ENCODE results near the gene NDC80.
A peak's percentile ranks its signal among the peaks of the same experiment; 100 is the strongest.

NDC80 gene

GRCh38 chr18:2536493-2536892 lies 34.9 kb upstream of the NDC80 start:
- DNase-seq (ENCODE audit: low spot score): no peak
- TF ChIP-seq CTCF (IDR thresholded peaks at IDR 0.05; ENCODE audit: poor library complexity, severe bottlenecking): no peak

GRCh38 chr18:2537296-2537695 lies 34.1 kb upstream of the NDC80 start:
- ATAC-seq (ENCODE audit: low read depth) (no peak), DNase-seq (ENCODE audit: low spot score) (no peak)
- H3K4me1 ChIP-seq (ENCODE audit: insufficient read depth, poor library complexity, severe bottlenecking): peaks cover 2% of the 10 kb centered on the region
- peaks cover 27% of the 10 kb centered on the region for H3K36me3 ChIP-seq (ENCODE audit: low read depth)
- no peak for TF ChIP-seq CTCF (IDR thresholded peaks at IDR 0.05; ENCODE audit: poor library complexity, severe bottlenecking)
- no peaks in the 10 kb centered on the region for H3K27me3 ChIP-seq (ENCODE audit: insufficient read depth, poor library complexity, severe bottlenecking)
- H3K9me3 ChIP-seq (ENCODE audit: severe bottlenecking): no peaks in the 10 kb centered on the region
- peak overlapping the region; percentile 29 for H3K27ac ChIP-seq (ENCODE audit: poor library complexity, severe bottlenecking)
- H3K4me3 ChIP-seq (ENCODE audit: severe bottlenecking): no peak overlapping the region

More at GRCh38 chr18:2536493-2536892, 34.9 kb upstream of the NDC80 start:
- H3K4me1 ChIP-seq (ENCODE audit: insufficient read depth, poor library complexity, severe bottlenecking): peaks cover 2% of the 10 kb centered on the region
- H3K4me3 ChIP-seq (ENCODE audit: severe bottlenecking): no peak overlapping the region
- H3K36me3 ChIP-seq (ENCODE audit: low read depth): peaks cover 23% of the 10 kb centered on the region
- peak overlapping the region; percentile 29 for H3K27ac ChIP-seq (ENCODE audit: poor library complexity, severe bottlenecking)
- peak; percentile 78 for ATAC-seq (ENCODE audit: low read depth)
- H3K9me3 ChIP-seq (ENCODE audit: severe bottlenecking): no peaks in the 10 kb centered on the region
- H3K27me3 ChIP-seq (ENCODE audit: insufficient read depth, poor library complexity, severe bottlenecking): no peaks in the 10 kb centered on the region

- Histone ChIP-seq H3K36me3 (ENCODE audit: low read depth) (peaks cover 29% of the 10 kb centered on the region), H3K9me3 (ENCODE audit: severe bottlenecking) (no peaks in the 10 kb centered on the region), H3K4me3 (ENCODE audit: severe bottlenecking) (no peak overlapping the region), H3K27ac (ENCODE audit: poor library complexity, severe bottlenecking) (no peak overlapping the region), H3K27me3 (ENCODE audit: insufficient read depth, poor library complexity, severe bottlenecking) (no peaks in the 10 kb centered on the region), H3K4me1 (ENCODE audit: insufficient read depth, poor library complexity, severe bottlenecking) (peaks cover 2% of the 10 kb centered on the region)
- TF ChIP-seq CTCF (IDR thresholded peaks at IDR 0.05; ENCODE audit: poor library complexity, severe bottlenecking): no peak
- ATAC-seq (ENCODE audit: low read depth): no peak
- DNase-seq (ENCODE audit: low spot score): no peak
Measured at GRCh38 chr18:2538236-2538635, 33.1 kb upstream of the NDC80 start.

- no peaks in the 10 kb centered on the region for H3K9me3 ChIP-seq (ENCODE audit: severe bottlenecking)
- peaks cover 32% of the 10 kb centered on the region for H3K36me3 ChIP-seq (ENCODE audit: low read depth)
- ATAC-seq (ENCODE audit: low read depth) (no peak), DNase-seq (ENCODE audit: low spot score) (no peak)
- TF ChIP-seq CTCF (IDR thresholded peaks at IDR 0.05; ENCODE audit: poor library complexity, severe bottlenecking): no peak
- H3K4me3 ChIP-seq (ENCODE audit: severe bottlenecking): no peak overlapping the region
- peaks cover 2% of the 10 kb centered on the region for H3K4me1 ChIP-seq (ENCODE audit: insufficient read depth, poor library complexity, severe bottlenecking)
- H3K27ac ChIP-seq (ENCODE audit: poor library complexity, severe bottlenecking): no peak overlapping the region
- H3K27me3 ChIP-seq (ENCODE audit: insufficient read depth, poor library complexity, severe bottlenecking): no peaks in the 10 kb centered on the region
Measured at GRCh38 chr18:2538844-2539243, 32.5 kb upstream of the NDC80 start.

- DNase-seq (ENCODE audit: low spot score): no peak
- no peak for ATAC-seq (ENCODE audit: low read depth)
- Histone ChIP-seq H3K27ac (ENCODE audit: poor library complexity, severe bottlenecking) (no peak overlapping the region), H3K4me3 (ENCODE audit: severe bottlenecking) (no peak overlapping the region), H3K27me3 (ENCODE audit: insufficient read depth, poor library complexity, severe bottlenecking) (no peaks in the 10 kb centered on the region), H3K36me3 (ENCODE audit: low read depth) (peaks cover 49% of the 10 kb centered on the region), H3K9me3 (ENCODE audit: severe bottlenecking) (no peaks in the 10 kb centered on the region), H3K4me1 (ENCODE audit: insufficient read depth, poor library complexity, severe bottlenecking) (peaks cover 2% of the 10 kb centered on the region)
- TF ChIP-seq CTCF (IDR thresholded peaks at IDR 0.05; ENCODE audit: poor library complexity, severe bottlenecking): no peak
Measured at GRCh38 chr18:2540575-2540974, 30.8 kb upstream of the NDC80 start.
